ENCODE data around the gene GIMAP2. TPM values are rescaled to one million over a fixed set of nuclear protein-coding genes. Genes with fewer than 3 reads are reported as not detected.

The GIMAP2 gene
- total and polyA plus RNA-seq, 2 of the 4 experiments (the other 2 are of a cell fraction): under 0.01 TPM; not detected in 1

GRCh38 chr7:150715738-150716137, 30.2 kb downstream of the GIMAP2 start:
- Histone ChIP-seq H3K4ac (ENCODE audit: low read depth, low read length) (no peak overlapping the region), H2AFZ (replicated peaks; ENCODE audit: low read length, poor library complexity) (no peak overlapping the region), H3K23ac (ENCODE audit: low read depth, low read length) (no peak overlapping the region), H3K4me3 (ENCODE audit: insufficient read depth, low read depth, low read length) (no peak overlapping the region), H3K56ac (ENCODE audit: extremely low read depth, insufficient read depth, low read length) (no peak overlapping the region), H3K9me1 (ENCODE audit: insufficient read depth, low read length) (no peaks in the 10 kb centered on the region), H2BK120ac (ENCODE audit: low read depth, low read length) (no peak overlapping the region), H4K91ac (ENCODE audit: insufficient read depth, low read depth, low read length) (no peak overlapping the region), H2AK9ac (replicated peaks; ENCODE audit: low read depth, low read length, poor library complexity) (no peak overlapping the region), H4K8ac (ENCODE audit: low read depth in 2 of 2, low read length in 2 of 2) (no peak overlapping the region), H3K36me3 (ENCODE audit: control insufficient read depth, insufficient read depth, low read length) (no peaks in the 10 kb centered on the region), H2BK5ac (ENCODE audit: low read depth, low read length, poor library complexity, severe bottlenecking) (no peak overlapping the region), H3K4me2 (ENCODE audit: low read depth, low read length) (no peak overlapping the region), H2AK5ac (ENCODE audit: low read depth, low read length) (no peak overlapping the region), H3K9ac (ENCODE audit: low read depth, low read length) (no peak overlapping the region), H3K18ac (ENCODE audit: low read depth, low read length) (no peak overlapping the region), H3K14ac (replicated peaks; ENCODE audit: low read depth, low read length) (no peak overlapping the region), H4K20me1 (ENCODE audit: insufficient read depth, low read length) (no peaks in the 10 kb centered on the region), H3K79me1 (ENCODE audit: low read depth in 1 of 2, low read length in 2 of 2) (no peaks in the 10 kb centered on the region), H3K4me1 (ENCODE audit: control insufficient read depth, insufficient read depth, low read length) (no peaks in the 10 kb centered on the region), H3K27ac (ENCODE audit: insufficient read depth, low read length) (no peak overlapping the region), H3K27me3 (ENCODE audit: control insufficient read depth, insufficient read depth, low read length) (no peaks in the 10 kb centered on the region), H2BK15ac (ENCODE audit: low read depth, low read length) (no peak overlapping the region), H4K5ac (ENCODE audit: low read depth, low read length) (no peak overlapping the region), H2BK20ac (ENCODE audit: low read depth, low read length) (no peak overlapping the region), H3K9me3 (ENCODE audit: control insufficient read depth, insufficient read depth, low read length) (no peaks in the 10 kb centered on the region)
- no peak for ATAC-seq (ENCODE audit: low read depth)
- no peak for DNase-seq
- no TSS peak for BruUV-seq (replicated peaks)
- ChIA-PET CTCF (no interaction called here), POLR2A (ENCODE audit: unreplicated experiment) (no interaction called here)
- intact Hi-C loops (cut with micrococcal nuclease): no loop called here
- in situ Hi-C loops (cut with MboI; ENCODE audit: low sequenced_read_pairs): no loop called here
- no CpG with 5 or more reads among the region's 4 CpGs for WGBS, 2 experiments (ENCODE audit: extremely low coverage in 2 of 2, insufficient read length in 1 of 2)
- dilution Hi-C loops (cut with HindIII; ENCODE audit: low sequenced_read_pairs, unreplicated experiment): no loop called here
- no peak for TF ChIP-seq MAFK (IDR thresholded peaks at IDR 0.05; ENCODE audit: low read depth, low read length)
- no peak for TF ChIP-seq FOS (IDR thresholded peaks at IDR 0.05; ENCODE audit: low read depth, low read length)
- no peak for TF ChIP-seq BHLHE40 (IDR thresholded peaks at IDR 0.05; ENCODE audit: low read depth, low read length)
- no peak for TF ChIP-seq ELK1 (IDR thresholded peaks at IDR 0.05; ENCODE audit: borderline replicate concordance, low read depth, low read length)
- no peak for TF ChIP-seq RFX5 (IDR thresholded peaks at IDR 0.05; ENCODE audit: low read depth, low read length)
- TF ChIP-seq USF2 (IDR thresholded peaks at IDR 0.05; ENCODE audit: low read depth, low read length): no peak
- TF ChIP-seq MXI1 (IDR thresholded peaks at IDR 0.05; ENCODE audit: borderline replicate concordance, low read depth, low read length): no peak
- no peak for TF ChIP-seq NFE2L2 (IDR thresholded peaks at IDR 0.05; ENCODE audit: low read depth, low read length)
- TF ChIP-seq CHD1 (IDR thresholded peaks at IDR 0.05; ENCODE audit: low read depth, low read length): no peak
- TF ChIP-seq RCOR1 (IDR thresholded peaks at IDR 0.05; ENCODE audit: insufficient replicate concordance, low read length): no peak
- TF ChIP-seq RAD21 (IDR thresholded peaks at IDR 0.05; ENCODE audit: low read length): no peak
- TF ChIP-seq CEBPB (IDR thresholded peaks at IDR 0.05; ENCODE audit: low read depth, low read length): no peak
- TF ChIP-seq CTCF (conservative IDR thresholded peaks at IDR 0.05; ENCODE audit: low read depth, low read length): no peak
- no peak for TF ChIP-seq MAZ (IDR thresholded peaks at IDR 0.05; ENCODE audit: borderline replicate concordance, low read depth, low read length)
- no peak for TF ChIP-seq SMC3 (IDR thresholded peaks at IDR 0.05; ENCODE audit: low read depth, low read length)
- TF ChIP-seq POLR2A (IDR thresholded peaks at IDR 0.05; ENCODE audit: low read depth, low read length): no peak
